HEK293 (cell line): ENCODE measurements around the gene GALNT16.

Experiments used
- CTCF ChIA-PET: fragments of 350-600 bp; formaldehyde crosslinking; extraction: SDS; loops from one replicate; lab custom pipeline; 2021; ENCODE audit warnings: antibody characterized with exemption; lab: Yijun Ruan, JAX
- POLR2A ChIA-PET: fragments of 300-600 bp; formaldehyde crosslinking; extraction: SDS; loops from one replicate; lab custom pipeline; 2020; ENCODE audit warnings: antibody characterized with exemption, inconsistent platforms; lab: Yijun Ruan, JAX
- H3K27ac ChIP-seq: fragments of 200-500 bp; sonication (Bioruptor generic); 2 replicates; pipeline ENCODE4 v1.5.1; 2014; ENCODE audit warnings: low read depth, low read length, control low read depth, inconsistent platforms; ENCODE audit errors: extremely low read depth
- H3K36me3 ChIP-seq, 2 experiments: fragments of 200-500 bp in 1 of 2; sonication (Bioruptor generic) in 1 of 2; 1 replicate in 1 of 2; 2 replicates in 1 of 2; pipeline ENCODE4 v1.5.1; 2014 to 2017; ENCODE audit warnings: inconsistent platforms in 2 of 2, low read length in 2 of 2; ENCODE audit not compliant: control insufficient read depth in 2 of 2, insufficient read depth in 1 of 2
- H3K4me1 ChIP-seq: fragments of 200-500 bp; sonication (Bioruptor generic); 2 replicates; pipeline ENCODE4 v1.5.1; 2014; ENCODE audit warnings: mild to moderate bottlenecking, low read length, inconsistent platforms; ENCODE audit not compliant: control insufficient read depth, insufficient read depth
- H3K4me3 ChIP-seq: 2 replicates; pipeline ENCODE4 v1.5.1; 2011; ENCODE audit warnings: low read depth, mild to moderate bottlenecking, control low read depth, low read length, moderate library complexity
- H3K9me3 ChIP-seq: fragments of 200-500 bp; sonication (Bioruptor generic); 2 replicates; pipeline ENCODE4 v1.5.1; 2014; ENCODE audit warnings: low read depth, low read length, inconsistent platforms; ENCODE audit not compliant: control insufficient read depth, insufficient read depth
- GLIS2 ChIP-seq: fragments of 450-650 bp; formaldehyde crosslinking; IDR thresholded peaks from 2 replicates; pipeline ENCODE4 v1.5.1; 2016; ENCODE audit warnings: missing biosample characterization, missing genetic modification characterization
- KLF8 ChIP-seq: fragments of 450-650 bp; formaldehyde crosslinking; IDR thresholded peaks from 2 replicates; pipeline ENCODE4 v1.5.1; 2016; ENCODE audit warnings: missing biosample characterization, missing genetic modification characterization
- KLF9 ChIP-seq: fragments of 450-650 bp; formaldehyde crosslinking; IDR thresholded peaks from 2 replicates; pipeline ENCODE4 v1.5.1; 2016; ENCODE audit warnings: missing biosample characterization, missing genetic modification characterization, low read depth
- OSR2 ChIP-seq: fragments of 450-650 bp; formaldehyde crosslinking; IDR thresholded peaks from 2 replicates; pipeline ENCODE4 v1.5.1; 2016; ENCODE audit warnings: missing biosample characterization, missing genetic modification characterization
- RBAK ChIP-seq: fragments of 450-650 bp; formaldehyde crosslinking; IDR thresholded peaks from 2 replicates; pipeline ENCODE4 v1.5.1; 2016; ENCODE audit warnings: missing biosample characterization, missing genetic modification characterization
- SP2 ChIP-seq: fragments of 450-650 bp; formaldehyde crosslinking; IDR thresholded peaks from 2 replicates; pipeline ENCODE4 v1.5.1; 2016; ENCODE audit warnings: missing biosample characterization, missing genetic modification characterization
- ZFP3 ChIP-seq: fragments of 450-650 bp; formaldehyde crosslinking; IDR thresholded peaks from 2 replicates; pipeline ENCODE4 v1.5.1; 2016; ENCODE audit warnings: low read depth, missing biosample characterization, missing genetic modification characterization
- ZFP41 ChIP-seq: fragments of 450-650 bp; formaldehyde crosslinking; IDR thresholded peaks from 2 replicates; pipeline ENCODE4 v1.5.1; 2016; ENCODE audit warnings: missing biosample characterization, missing genetic modification characterization, borderline replicate concordance
- ZNF121 ChIP-seq: fragments of 450-650 bp; formaldehyde crosslinking; IDR thresholded peaks from 2 replicates; pipeline ENCODE4 v1.5.1; 2016; ENCODE audit warnings: missing biosample characterization, missing genetic modification characterization
- ZNF239 ChIP-seq: fragments of 450-650 bp; formaldehyde crosslinking; IDR thresholded peaks from 2 replicates; pipeline ENCODE4 v1.5.1; 2016; ENCODE audit warnings: missing biosample characterization, missing genetic modification characterization
- ZNF37A ChIP-seq: fragments of 450-650 bp; IDR thresholded peaks from 2 replicates; pipeline ENCODE4 v1.5.1; 2018; ENCODE audit warnings: missing biosample characterization, missing genetic modification characterization
- ZNF423 ChIP-seq: fragments of 450-650 bp; formaldehyde crosslinking; IDR thresholded peaks from 2 replicates; pipeline ENCODE4 v1.5.1; 2016; ENCODE audit warnings: missing biosample characterization, missing genetic modification characterization
- ZNF521 ChIP-seq: fragments of 450-650 bp; formaldehyde crosslinking; IDR thresholded peaks from 2 replicates; pipeline ENCODE4 v1.5.1; 2017; ENCODE audit warnings: missing biosample characterization, mild to moderate bottlenecking, missing genetic modification characterization
- ZNF548 ChIP-seq: fragments of 450-650 bp; formaldehyde crosslinking; IDR thresholded peaks from 2 replicates; pipeline ENCODE4 v1.5.1; 2016; ENCODE audit warnings: missing biosample characterization, missing genetic modification characterization
- ZNF571 ChIP-seq: fragments of 450-650 bp; formaldehyde crosslinking; IDR thresholded peaks from 2 replicates; pipeline ENCODE4 v1.5.0; 2017; ENCODE audit warnings: missing biosample characterization, missing genetic modification characterization
- TF ChIP-seq, protein P1 (sequence below): fragments of 450-650 bp; formaldehyde crosslinking; IDR thresholded peaks from 2 replicates; pipeline ENCODE4 v1.5.1; 2016; ENCODE audit warnings: missing biosample characterization, missing genetic modification characterization
- TF ChIP-seq, protein P2 (sequence below): fragments of 450-650 bp; IDR thresholded peaks from 2 replicates; pipeline ENCODE4 v1.5.1; 2018; ENCODE audit warnings: missing biosample characterization, missing genetic modification characterization
- TF ChIP-seq, protein P3 (sequence below): fragments of 450-650 bp; formaldehyde crosslinking; conservative IDR thresholded peaks from 2 replicates; pipeline ENCODE4 v1.5.1; 2016; ENCODE audit warnings: low read depth, missing biosample characterization, missing genetic modification characterization

The GALNT16 gene

DNA sequence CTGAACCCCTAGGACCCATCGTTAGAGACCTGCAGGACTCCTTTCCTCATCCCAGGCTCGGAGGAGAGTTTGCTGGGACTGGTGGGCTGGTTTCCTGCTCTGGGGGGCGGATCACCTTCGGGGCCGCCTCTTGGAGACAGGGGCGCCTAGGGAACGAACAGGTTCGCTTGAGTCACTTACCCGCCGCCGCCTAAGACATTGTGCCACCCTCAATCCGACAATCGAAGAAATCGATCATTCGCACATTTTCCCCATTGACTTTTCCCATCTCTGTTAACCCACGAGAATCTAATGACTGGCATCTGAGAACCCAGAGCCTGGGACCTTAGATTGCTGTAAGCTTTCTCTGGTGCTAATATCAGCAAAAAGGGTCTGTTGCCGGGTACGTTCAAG is 138.9 kb downstream of the GALNT16 start (continued):
- TF ChIP-seq, protein P1, sequence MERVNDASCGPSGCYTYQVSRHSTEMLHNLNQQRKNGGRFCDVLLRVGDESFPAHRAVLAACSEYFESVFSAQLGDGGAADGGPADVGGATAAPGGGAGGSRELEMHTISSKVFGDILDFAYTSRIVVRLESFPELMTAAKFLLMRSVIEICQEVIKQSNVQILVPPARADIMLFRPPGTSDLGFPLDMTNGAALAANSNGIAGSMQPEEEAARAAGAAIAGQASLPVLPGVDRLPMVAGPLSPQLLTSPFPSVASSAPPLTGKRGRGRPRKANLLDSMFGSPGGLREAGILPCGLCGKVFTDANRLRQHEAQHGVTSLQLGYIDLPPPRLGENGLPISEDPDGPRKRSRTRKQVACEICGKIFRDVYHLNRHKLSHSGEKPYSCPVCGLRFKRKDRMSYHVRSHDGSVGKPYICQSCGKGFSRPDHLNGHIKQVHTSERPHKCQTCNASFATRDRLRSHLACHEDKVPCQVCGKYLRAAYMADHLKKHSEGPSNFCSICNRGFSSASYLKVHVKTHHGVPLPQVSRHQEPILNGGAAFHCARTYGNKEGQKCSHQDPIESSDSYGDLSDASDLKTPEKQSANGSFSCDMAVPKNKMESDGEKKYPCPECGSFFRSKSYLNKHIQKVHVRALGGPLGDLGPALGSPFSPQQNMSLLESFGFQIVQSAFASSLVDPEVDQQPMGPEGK (tag by site-specific recombination): 0 out of 2 replicates have a peak, but pooled peaks have one; percentile 33
- TF ChIP-seq, protein P2, sequence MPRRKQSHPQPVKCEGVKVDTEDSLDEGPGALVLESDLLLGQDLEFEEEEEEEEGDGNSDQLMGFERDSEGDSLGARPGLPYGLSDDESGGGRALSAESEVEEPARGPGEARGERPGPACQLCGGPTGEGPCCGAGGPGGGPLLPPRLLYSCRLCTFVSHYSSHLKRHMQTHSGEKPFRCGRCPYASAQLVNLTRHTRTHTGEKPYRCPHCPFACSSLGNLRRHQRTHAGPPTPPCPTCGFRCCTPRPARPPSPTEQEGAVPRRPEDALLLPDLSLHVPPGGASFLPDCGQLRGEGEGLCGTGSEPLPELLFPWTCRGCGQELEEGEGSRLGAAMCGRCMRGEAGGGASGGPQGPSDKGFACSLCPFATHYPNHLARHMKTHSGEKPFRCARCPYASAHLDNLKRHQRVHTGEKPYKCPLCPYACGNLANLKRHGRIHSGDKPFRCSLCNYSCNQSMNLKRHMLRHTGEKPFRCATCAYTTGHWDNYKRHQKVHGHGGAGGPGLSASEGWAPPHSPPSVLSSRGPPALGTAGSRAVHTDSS (tag by site-specific recombination): no peak
- TF ChIP-seq ZNF571 (no peak), ZFP3 (no peak), OSR2 (no peak), KLF9 (tag by site-specific recombination) (peak; percentile 48), ZNF423 (tag by site-specific recombination) (no peak), GLIS2 (peak; percentile 35; the same call in 1 of the 2 replicates), KLF8 (tag by site-specific recombination) (no peak), SP2 (peak; percentile 16), ZNF37A (tag by site-specific recombination) (no peak), ZNF239 (no peak)
- TF ChIP-seq, protein P3, sequence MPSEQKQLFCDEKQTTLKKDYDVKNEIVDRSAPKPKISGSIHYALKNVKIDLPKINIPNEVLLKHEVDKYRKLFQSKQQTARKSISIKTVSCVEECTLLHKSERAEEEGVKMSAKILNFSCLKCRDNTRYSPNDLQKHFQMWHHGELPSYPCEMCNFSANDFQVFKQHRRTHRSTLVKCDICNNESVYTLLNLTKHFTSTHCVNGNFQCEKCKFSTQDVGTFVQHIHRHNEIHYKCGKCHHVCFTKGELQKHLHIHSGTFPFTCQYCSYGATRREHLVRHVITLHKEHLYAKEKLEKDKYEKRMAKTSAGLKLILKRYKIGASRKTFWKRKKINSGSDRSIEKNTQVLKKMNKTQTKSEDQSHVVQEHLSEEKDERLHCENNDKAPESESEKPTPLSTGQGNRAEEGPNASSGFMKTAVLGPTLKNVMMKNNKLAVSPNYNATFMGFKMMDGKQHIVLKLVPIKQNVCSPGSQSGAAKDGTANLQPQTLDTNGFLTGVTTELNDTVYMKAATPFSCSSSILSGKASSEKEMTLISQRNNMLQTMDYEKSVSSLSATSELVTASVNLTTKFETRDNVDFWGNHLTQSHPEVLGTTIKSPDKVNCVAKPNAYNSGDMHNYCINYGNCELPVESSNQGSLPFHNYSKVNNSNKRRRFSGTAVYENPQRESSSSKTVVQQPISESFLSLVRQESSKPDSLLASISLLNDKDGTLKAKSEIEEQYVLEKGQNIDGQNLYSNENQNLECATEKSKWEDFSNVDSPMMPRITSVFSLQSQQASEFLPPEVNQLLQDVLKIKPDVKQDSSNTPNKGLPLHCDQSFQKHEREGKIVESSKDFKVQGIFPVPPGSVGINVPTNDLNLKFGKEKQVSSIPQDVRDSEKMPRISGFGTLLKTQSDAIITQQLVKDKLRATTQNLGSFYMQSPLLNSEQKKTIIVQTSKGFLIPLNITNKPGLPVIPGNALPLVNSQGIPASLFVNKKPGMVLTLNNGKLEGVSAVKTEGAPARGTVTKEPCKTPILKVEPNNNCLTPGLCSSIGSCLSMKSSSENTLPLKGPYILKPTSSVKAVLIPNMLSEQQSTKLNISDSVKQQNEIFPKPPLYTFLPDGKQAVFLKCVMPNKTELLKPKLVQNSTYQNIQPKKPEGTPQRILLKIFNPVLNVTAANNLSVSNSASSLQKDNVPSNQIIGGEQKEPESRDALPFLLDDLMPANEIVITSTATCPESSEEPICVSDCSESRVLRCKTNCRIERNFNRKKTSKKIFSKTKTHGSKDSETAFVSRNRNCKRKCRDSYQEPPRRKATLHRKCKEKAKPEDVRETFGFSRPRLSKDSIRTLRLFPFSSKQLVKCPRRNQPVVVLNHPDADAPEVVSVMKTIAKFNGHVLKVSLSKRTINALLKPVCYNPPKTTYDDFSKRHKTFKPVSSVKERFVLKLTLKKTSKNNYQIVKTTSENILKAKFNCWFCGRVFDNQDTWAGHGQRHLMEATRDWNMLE: no peak

DNA sequence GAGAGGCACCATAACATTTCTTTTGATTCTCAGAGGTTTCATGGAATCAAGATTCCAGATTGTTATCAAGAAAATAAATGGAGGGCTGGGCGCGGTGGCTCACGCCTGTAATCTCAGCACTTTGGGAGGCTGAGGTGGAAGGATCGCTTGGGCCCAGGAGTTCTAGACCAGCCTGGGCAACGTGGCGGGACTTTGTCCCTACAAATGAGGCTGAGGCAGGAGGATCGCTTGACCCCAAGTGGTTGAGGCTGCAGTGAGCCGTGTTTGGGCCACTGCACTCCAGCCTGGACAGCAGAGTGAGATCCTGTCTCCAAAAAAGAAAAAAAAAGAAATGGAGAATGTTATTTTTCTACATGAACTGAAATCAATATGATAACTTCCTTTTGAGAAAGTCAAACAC is 139.8 kb downstream of the GALNT16 start:
- Histone ChIP-seq H3K4me1 (peaks cover 19% of the 10 kb centered on the region), H3K36me3 (peaks cover 21 to 24% of the 10 kb centered on the region in 2 experiments), H3K9me3 (no peaks in the 10 kb centered on the region), H3K4me3 (peak overlapping the region; percentile 71), H3K27ac (no peak overlapping the region)
- ChIA-PET POLR2A (no interaction called here), CTCF (no interaction called here)
- TF ChIP-seq ZNF521 (tag by site-specific recombination): no peak
- TF ChIP-seq ZNF121 (tag by site-specific recombination): peak; percentile 75
- no peak for TF ChIP-seq ZFP41 (tag by site-specific recombination)
- TF ChIP-seq RBAK (tag by site-specific recombination): no peak
- TF ChIP-seq ZNF548 (tag by site-specific recombination): no peak
- TF ChIP-seq KLF9 (tag by site-specific recombination): no peak
